A673 (cell line): ENCODE measurements around the gene ANKRD2. TPM values are rescaled to one million over a fixed set of nuclear protein-coding genes. Genes with fewer than 3 reads are reported as not detected.

ENCODE experiments used
- BruUV-seq: library from RNA; stranded (reverse); fragments of 400-500 nt; replicated peaks from 2 replicates; lab custom pipeline; 2021; lab: Mats Ljungman, UMichigan
- CTCF ChIA-PET: fragments of 300-600 bp; sonication (Branson Sonifier 250); formaldehyde crosslinking; loops from one replicate; lab custom pipeline; 2022; ENCODE audit warnings: antibody characterized with exemption; lab: Charles Lee
- POLR2A ChIA-PET: fragments of 300-600 bp; sonication (Branson Sonifier 250); formaldehyde crosslinking; loops from one replicate; lab custom pipeline; 2022; ENCODE audit warnings: antibody characterized with exemption; ENCODE audit not compliant: low non-redundant PET; lab: Charles Lee
- DNase-seq: peaks from one replicate; pipeline ENCODE4 v3.0.0-alpha.2; 2015; ENCODE audit warnings: low spot score
- H3K27ac ChIP-seq: fragments of 200-600 bp; sonication (generic); 2 replicates; pipeline ENCODE4 v1.5.1; 2016; ENCODE audit warnings: mixed run types, low read depth, mild to moderate bottlenecking, mixed read lengths, antibody characterized with exemption, low read length; ENCODE audit not compliant: poor library complexity, severe bottlenecking
- H3K27me3 ChIP-seq: fragments of 200-600 bp; sonication (generic); replicated peaks from 2 replicates; pipeline ENCODE4 v1.6.1; 2017; ENCODE audit warnings: mixed run types, low read depth, mild to moderate bottlenecking, mixed read lengths, antibody characterized with exemption, low read length; ENCODE audit not compliant: insufficient read depth, poor library complexity
- H3K36me3 ChIP-seq: fragments of 200-600 bp; sonication (generic); 2 replicates; pipeline ENCODE4 v1.6.1; 2016; ENCODE audit warnings: mixed run types, mild to moderate bottlenecking, mixed read lengths, antibody characterized with exemption, low read length; ENCODE audit not compliant: insufficient read depth, poor library complexity, severe bottlenecking
- H3K4me1 ChIP-seq: fragments of 200-600 bp; sonication (generic); 2 replicates; pipeline ENCODE4 v1.6.1; 2017; ENCODE audit warnings: mixed run types, mild to moderate bottlenecking, mixed read lengths, antibody characterized with exemption, low read length; ENCODE audit not compliant: insufficient read depth, poor library complexity, severe bottlenecking
- H3K4me3 ChIP-seq: fragments of 200-600 bp; sonication (generic); 2 replicates; pipeline ENCODE4 v1.5.1; 2016; ENCODE audit warnings: low read depth, mixed run types, mild to moderate bottlenecking, mixed read lengths, low read length; ENCODE audit not compliant: poor library complexity, severe bottlenecking
- H3K9me3 ChIP-seq: fragments of 200-600 bp; sonication (generic); 2 replicates; pipeline ENCODE4 v1.6.1; 2016; ENCODE audit warnings: mixed run types, low read depth, mild to moderate bottlenecking, mixed read lengths, antibody characterized with exemption, low read length; ENCODE audit not compliant: poor library complexity, severe bottlenecking
- CTCF ChIP-seq: fragments of 300-800, 200-600 bp; sonication (generic); conservative IDR thresholded peaks from 2 replicates; pipeline ENCODE4 v1.5.1; 2017; ENCODE audit warnings: low read depth, mild to moderate bottlenecking, antibody characterized with exemption, low read length, moderate library complexity, mixed read lengths
- EZH2 ChIP-seq: fragments of 200-600 bp; sonication (generic); IDR thresholded peaks from 2 replicates; pipeline ENCODE4 v1.6.1; 2017; ENCODE audit warnings: borderline replicate concordance, low read depth, mild to moderate bottlenecking, mixed read lengths, antibody characterized with exemption, low read length; ENCODE audit not compliant: poor library complexity, severe bottlenecking
- intact Hi-C: fragments of 100-400 bp; cut with micrococcal nuclease; formaldehyde crosslinking; loops from one replicate; pipeline ENCODE4 v1.10.0; 2022; ENCODE audit not compliant: unreplicated experiment
- total RNA-seq: library from RNA; stranded (reverse); gene quantifications from 2 replicates; pipeline ENCODE4 v1.2.3, GENCODE V29; 2021

The ANKRD2 gene
- total RNA-seq, 1 experiment from 2014 or later = not detected

GRCh38 chr10:97601268-97602215 is 29.0 kb downstream of the ANKRD2 start:
- intact Hi-C loops = no loop called here
- Histone ChIP-seq H3K4me3 (no peak overlapping the region), H3K4me1 (no peaks in the 10 kb centered on the region), H3K27me3 (no peaks in the 10 kb centered on the region), H3K36me3 (no peaks in the 10 kb centered on the region), H3K27ac (no peak overlapping the region), H3K9me3 (no peaks in the 10 kb centered on the region)
- BruUV-seq = no TSS peak
- no peak for DNase-seq
- ChIA-PET POLR2A (no interaction called here), CTCF (no interaction called here)
- TF ChIP-seq EZH2 (no peak), CTCF (no peak)

DNA sequence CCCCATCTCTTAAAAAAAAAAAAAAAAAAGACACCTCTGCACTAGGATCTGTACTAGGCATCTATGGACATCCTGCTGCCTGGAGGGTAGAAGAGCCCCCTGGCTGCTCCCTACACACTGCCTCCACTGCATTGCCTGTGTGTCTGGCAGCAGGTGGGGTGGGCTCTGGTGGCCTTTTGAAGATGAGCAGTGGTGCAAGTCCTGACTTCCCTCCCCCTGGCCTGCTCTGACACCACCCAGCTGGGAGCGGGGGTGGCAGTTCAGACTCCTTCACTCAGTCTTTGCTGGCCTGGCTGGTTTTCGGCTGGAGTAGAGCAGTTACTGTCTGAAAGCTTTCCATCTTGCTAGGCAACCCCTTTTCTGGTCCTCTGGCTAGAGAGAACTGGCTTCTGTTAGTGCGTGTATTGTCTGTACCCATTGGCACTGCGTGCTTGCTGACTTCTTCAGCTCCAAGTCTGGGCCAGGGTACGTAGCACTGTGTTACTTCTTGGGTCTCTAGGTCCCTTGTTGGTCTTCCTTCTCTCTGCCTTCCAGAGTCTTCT is 34.6 kb downstream of the ANKRD2 start:
- intact Hi-C loops = no loop called here
- H3K4me1 ChIP-seq = no peaks in the 10 kb centered on the region
- POLR2A ChIA-PET = no interaction called here
- no peaks in the 10 kb centered on the region for H3K9me3 ChIP-seq
- no peak for DNase-seq
- BruUV-seq = no TSS peak
- H3K36me3 ChIP-seq = no peaks in the 10 kb centered on the region
- TF ChIP-seq EZH2 = no peak
- no peak for TF ChIP-seq CTCF
- no peak overlapping the region for H3K27ac ChIP-seq
- CTCF ChIA-PET = no interaction called here
- no peak overlapping the region for H3K4me3 ChIP-seq
- H3K27me3 ChIP-seq = no peaks in the 10 kb centered on the region

DNA sequence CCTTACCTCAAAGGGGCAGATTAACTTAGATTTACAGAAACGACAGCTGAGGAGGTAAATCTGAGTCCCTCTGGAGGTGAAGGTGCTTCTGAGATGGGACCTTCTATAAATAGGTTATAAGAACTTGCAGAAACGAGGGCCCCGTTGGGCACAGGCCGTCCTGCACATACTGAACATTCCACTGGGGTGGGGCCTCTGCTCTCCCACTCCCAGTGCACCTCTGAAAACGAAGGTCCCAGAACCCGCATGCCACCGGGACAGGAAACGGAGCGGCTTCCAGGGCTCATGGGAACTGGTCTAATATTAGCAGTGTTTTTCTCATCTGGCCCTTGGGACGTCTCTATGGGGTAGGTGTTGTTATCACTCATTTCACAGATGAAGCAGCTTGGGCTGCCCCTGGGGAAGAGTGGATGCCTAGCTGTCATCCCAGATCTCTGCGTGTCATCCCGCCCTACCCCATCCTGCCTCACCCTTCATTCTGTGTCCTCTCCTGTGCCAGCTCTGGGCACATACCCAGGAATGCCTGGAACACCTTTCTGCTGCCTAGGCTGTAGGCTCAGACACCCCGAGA is 36.5 kb downstream of the ANKRD2 start:
- Histone ChIP-seq H3K4me3 (no peak overlapping the region), H3K27me3 (no peaks in the 10 kb centered on the region), H3K4me1 (no peaks in the 10 kb centered on the region), H3K9me3 (no peaks in the 10 kb centered on the region), H3K27ac (no peak overlapping the region), H3K36me3 (no peaks in the 10 kb centered on the region)
- DNase-seq = no peak
- BruUV-seq = no TSS peak
- intact Hi-C loops = no loop called here
- ChIA-PET CTCF (interaction anchor here (1.6 kb wide), 1 partner anchor 37 kb away, joined by 3 read pairs; the partner anchor contains the start of gene ANKRD2), POLR2A (no interaction called here)
- no peak for TF ChIP-seq EZH2
- no peak for TF ChIP-seq CTCF
